Measurements from ENCODE around the gene SRSF2. TPM values are rescaled to one million over a fixed set of nuclear protein-coding genes. Genes with fewer than 3 reads are reported as not detected.

The SRSF2 gene
- total RNA-seq = 100 to 1,000 TPM; 254 to 438 TPM

- Mint-ChIP-seq H3K4me3 (peak within 1 kb of the TSS; percentile 98), H3K27me3 (no peaks in the 10 kb centered on the region), H3K4me1 (peaks cover 27% of the 10 kb centered on the region), H3K27ac (peak within 1 kb of the TSS; percentile 95), H3K36me3 (ENCODE audit: low read depth) (peaks cover 76% of the 10 kb centered on the region), H3K9me3 (no peaks in the 10 kb centered on the region)
- ATAC-seq (replicated peaks) = peak; percentile 75
These were observed at the start of gene SRSF2 for GRCh38 chr17:76737082-76737675. SRSF2 (minus strand) TSS chr17:76737331; CDS start chr17:76737160, 171 bp downstream.

- Mint-ChIP-seq H3K4me3 (no peak overlapping the region), H3K4me1 (no peaks in the 10 kb centered on the region), H3K36me3 (ENCODE audit: low read depth) (peaks cover 19% of the 10 kb centered on the region), H3K27me3 (no peaks in the 10 kb centered on the region), H3K9me3 (no peaks in the 10 kb centered on the region), H3K27ac (peak overlapping the region; percentile 41)
- no peak for ATAC-seq (replicated peaks)
These were observed 47.8 kb upstream of the SRSF2 start for GRCh38 chr17:76784926-76785325.

GRCh38 chr17:76783146-76783545, 46.0 kb upstream of the SRSF2 start:
- H3K9me3 Mint-ChIP-seq = no peaks in the 10 kb centered on the region
- H3K36me3 Mint-ChIP-seq (ENCODE audit: low read depth) = peaks cover 28% of the 10 kb centered on the region
- H3K4me1 Mint-ChIP-seq = no peaks in the 10 kb centered on the region
- H3K27me3 Mint-ChIP-seq = no peaks in the 10 kb centered on the region
- no peak overlapping the region for H3K4me3 Mint-ChIP-seq
- ATAC-seq (replicated peaks) = no peak
- no peak overlapping the region for H3K27ac Mint-ChIP-seq

GRCh38 chr17:76781056-76781982, 44.2 kb upstream of the SRSF2 start:
- no peak for ATAC-seq (replicated peaks)
- peaks cover 44% of the 10 kb centered on the region for H3K36me3 Mint-ChIP-seq (ENCODE audit: low read depth)
- no peaks in the 10 kb centered on the region for H3K27me3 Mint-ChIP-seq
- H3K9me3 Mint-ChIP-seq = no peaks in the 10 kb centered on the region
- no peak overlapping the region for H3K4me3 Mint-ChIP-seq
- H3K27ac Mint-ChIP-seq = no peak overlapping the region
- H3K4me1 Mint-ChIP-seq = no peaks in the 10 kb centered on the region

- Mint-ChIP-seq H3K9me3 (no peaks in the 10 kb centered on the region), H3K4me3 (no peak overlapping the region), H3K36me3 (ENCODE audit: low read depth) (peaks cover 61% of the 10 kb centered on the region), H3K4me1 (peaks cover 15% of the 10 kb centered on the region), H3K27ac (no peak overlapping the region), H3K27me3 (no peaks in the 10 kb centered on the region)
- ATAC-seq (replicated peaks) = no peak
These were observed 38.0 kb upstream of the SRSF2 start for GRCh38 chr17:76775021-76775600.

GRCh38 chr17:76772842-76773525, 35.9 kb upstream of the SRSF2 start:
- peaks cover 68% of the 10 kb centered on the region for H3K36me3 Mint-ChIP-seq (ENCODE audit: low read depth)

GRCh38 chr17:76758570-76758969, 21.4 kb upstream of the SRSF2 start:
- peaks cover 32% of the 10 kb centered on the region for H3K36me3 Mint-ChIP-seq (ENCODE audit: low read depth)
- H3K4me3 Mint-ChIP-seq = no peak overlapping the region
- H3K9me3 Mint-ChIP-seq = no peaks in the 10 kb centered on the region
- ATAC-seq (replicated peaks) = no peak
- H3K27me3 Mint-ChIP-seq = no peaks in the 10 kb centered on the region
- peaks cover 2% of the 10 kb centered on the region for H3K4me1 Mint-ChIP-seq
- no peak overlapping the region for H3K27ac Mint-ChIP-seq

More at GRCh38 chr17:76772842-76773525, 35.9 kb upstream of the SRSF2 start:
- ATAC-seq (replicated peaks) = peak; percentile 99
- Mint-ChIP-seq H3K4me3 (peak overlapping the region; percentile 93), H3K4me1 (peaks cover 15% of the 10 kb centered on the region), H3K27ac (peak overlapping the region; percentile 99), H3K9me3 (no peaks in the 10 kb centered on the region), H3K27me3 (no peaks in the 10 kb centered on the region)

- H3K27me3 Mint-ChIP-seq = no peaks in the 10 kb centered on the region
- peaks cover 35% of the 10 kb centered on the region for H3K36me3 Mint-ChIP-seq (ENCODE audit: low read depth)
- peaks cover 10% of the 10 kb centered on the region for H3K4me1 Mint-ChIP-seq
- peak overlapping the region; percentile 2 for H3K27ac Mint-ChIP-seq
- no peak overlapping the region for H3K4me3 Mint-ChIP-seq
- ATAC-seq (replicated peaks) = no peak
- no peaks in the 10 kb centered on the region for H3K9me3 Mint-ChIP-seq
These were observed 20.1 kb upstream of the SRSF2 start for GRCh38 chr17:76757256-76757655.

GRCh38 chr17:76755285-76755684, 18.2 kb upstream of the SRSF2 start:
- Mint-ChIP-seq H3K4me3 (no peak overlapping the region), H3K9me3 (no peaks in the 10 kb centered on the region), H3K4me1 (peaks cover 16% of the 10 kb centered on the region), H3K27me3 (no peaks in the 10 kb centered on the region), H3K36me3 (ENCODE audit: low read depth) (peaks cover 41% of the 10 kb centered on the region), H3K27ac (no peak overlapping the region)
- ATAC-seq (replicated peaks) = no peak

- Mint-ChIP-seq H3K27ac (peak overlapping the region; percentile 98), H3K4me1 (peaks cover 16% of the 10 kb centered on the region), H3K4me3 (peak overlapping the region; percentile 95), H3K36me3 (ENCODE audit: low read depth) (peaks cover 49% of the 10 kb centered on the region), H3K27me3 (no peaks in the 10 kb centered on the region), H3K9me3 (no peaks in the 10 kb centered on the region)
- peak; percentile 90 for ATAC-seq (replicated peaks)
These were observed 16.2 kb upstream of the SRSF2 start for GRCh38 chr17:76753061-76753961.

GRCh38 chr17:76752006-76752405, 14.9 kb upstream of the SRSF2 start:
- Mint-ChIP-seq H3K9me3 (no peaks in the 10 kb centered on the region), H3K27me3 (no peaks in the 10 kb centered on the region), H3K36me3 (ENCODE audit: low read depth) (peaks cover 49% of the 10 kb centered on the region), H3K4me1 (peaks cover 16% of the 10 kb centered on the region), H3K27ac (peak overlapping the region; percentile 98), H3K4me3 (peak overlapping the region; percentile 95)
- ATAC-seq (replicated peaks) = peak; percentile 71

- no peak for ATAC-seq (replicated peaks)
- Mint-ChIP-seq H3K27ac (peak overlapping the region; percentile 98), H3K9me3 (no peaks in the 10 kb centered on the region), H3K36me3 (ENCODE audit: low read depth) (peaks cover 52% of the 10 kb centered on the region), H3K4me1 (peaks cover 16% of the 10 kb centered on the region), H3K27me3 (no peaks in the 10 kb centered on the region), H3K4me3 (peak overlapping the region; percentile 95)
These were observed 14.4 kb upstream of the SRSF2 start for GRCh38 chr17:76751416-76751993.

- Mint-ChIP-seq H3K36me3 (ENCODE audit: low read depth) (peaks cover 69% of the 10 kb centered on the region), H3K9me3 (no peaks in the 10 kb centered on the region), H3K4me3 (no peak overlapping the region), H3K4me1 (peaks cover 26% of the 10 kb centered on the region), H3K27me3 (no peaks in the 10 kb centered on the region), H3K27ac (no peak overlapping the region)
- ATAC-seq (replicated peaks) = no peak
These were observed 11.5 kb upstream of the SRSF2 start for GRCh38 chr17:76748657-76749056.

All from activated T-helper 17 cell treated with anti-CD3 and anti-CD28 coated beads, Interleukin-2, amount 50 U/mL, for 72 hours (primary cell).